Activated CD4-positive, alpha-beta T cell treated with anti-CD3 and anti-CD28 coated beads for 36 hours (primary cell): Measurements from ENCODE around the gene STAG1. TPM values are rescaled to one million over a fixed set of nuclear protein-coding genes. Genes with fewer than 3 reads are reported as not detected.
"Not testable (repeated sequence)": the region's sequence is repeated elsewhere in the genome, so short reads cannot be mapped to it uniquely, and the experiment has no call there.

Experiments
- ATAC-seq: fragments of 200-7000 bp; cut with Tn5 transposase; one replicate; pipeline ENCODE4 v1.10.0; 2021; ENCODE audit warnings: mild to moderate bottlenecking, moderate library complexity
- CTCF ChIA-PET: fragments of 350-600 bp; sonication (Branson Sonifier 250); formaldehyde crosslinking; loops from one replicate; lab custom pipeline; 2021; ENCODE audit warnings: antibody characterized with exemption; lab: Charles Lee
- POLR2A ChIA-PET: fragments of 350-600 bp; sonication (Branson Sonifier 250); formaldehyde crosslinking; loops from one replicate; lab custom pipeline; 2021; ENCODE audit warnings: antibody characterized with exemption, inconsistent platforms; lab: Charles Lee
- DNase-seq: peaks from one replicate; pipeline ENCODE4 v3.0.0-alpha.2; 2020
- H3K27ac Mint-ChIP-seq: one replicate; pipeline ENCODE4 v1.8.0; 2021; ENCODE audit warnings: mixed read lengths
- H3K27me3 Mint-ChIP-seq: one replicate; pipeline ENCODE4 v1.8.0; 2021; ENCODE audit warnings: mixed read lengths
- H3K36me3 Mint-ChIP-seq: one replicate; pipeline ENCODE4 v1.8.0; 2021; ENCODE audit warnings: low read depth, mixed read lengths
- H3K4me1 Mint-ChIP-seq: one replicate; pipeline ENCODE4 v1.8.0; 2021; ENCODE audit warnings: mixed read lengths
- H3K4me3 Mint-ChIP-seq: one replicate; pipeline ENCODE4 v1.8.0; 2021; ENCODE audit warnings: mild to moderate bottlenecking, moderate library complexity, mixed read lengths
- H3K9me3 Mint-ChIP-seq: one replicate; pipeline ENCODE4 v1.8.0; 2021; ENCODE audit warnings: low read depth, mixed read lengths
- intact Hi-C, 2 experiments: fragments of 100-400 bp; cut with DNase I in 1 of 2; cut with micrococcal nuclease in 1 of 2; formaldehyde crosslinking; loops; one replicate each; pipeline versions ENCODE4 v1.14.2 to v1.15.1; 2022 to 2024; cut with DNase I, micrococcal nuclease
- total RNA-seq, 2 experiments: library from RNA; stranded (reverse); gene quantifications; one replicate each; pipeline ENCODE4 v1.2.3, GENCODE V29; 2021

The STAG1 gene
- total RNA-seq, 2 experiments from 2014 or later: 27.1 to 36.0 TPM

- peaks cover 61% of the 10 kb centered on the region for H3K4me1 Mint-ChIP-seq
- POLR2A ChIA-PET: no interaction called here
- H3K36me3 Mint-ChIP-seq: peaks cover 7% of the 10 kb centered on the region
- intact Hi-C loops: no loop called here
- no peak overlapping the region for H3K27ac Mint-ChIP-seq
- CTCF ChIA-PET: interaction anchor here (0.8 kb wide), 1 partner anchor 285 kb away, joined by 4 read pairs; no protein-coding TSS in a partner anchor
- DNase-seq (no peak), ATAC-seq (no peak)
- no peaks in the 10 kb centered on the region for H3K27me3 Mint-ChIP-seq
- H3K9me3 Mint-ChIP-seq: no peaks in the 10 kb centered on the region
- no peak overlapping the region for H3K4me3 Mint-ChIP-seq
Observed at GRCh38 chr3:136728918-136729317, 23.3 kb downstream of the STAG1 start.

GRCh38 chr3:136728473-136728872, 23.7 kb downstream of the STAG1 start:
- CTCF ChIA-PET: no interaction called here
- Mint-ChIP-seq H3K27ac (no peak overlapping the region), H3K4me1 (peaks cover 59% of the 10 kb centered on the region), H3K36me3 (peaks cover 7% of the 10 kb centered on the region), H3K9me3 (no peaks in the 10 kb centered on the region), H3K4me3 (no peak overlapping the region), H3K27me3 (no peaks in the 10 kb centered on the region)
- intact Hi-C loops: no loop called here
- ATAC-seq (peak; percentile 47), DNase-seq (no peak)
- POLR2A ChIA-PET: no interaction called here

DNA sequence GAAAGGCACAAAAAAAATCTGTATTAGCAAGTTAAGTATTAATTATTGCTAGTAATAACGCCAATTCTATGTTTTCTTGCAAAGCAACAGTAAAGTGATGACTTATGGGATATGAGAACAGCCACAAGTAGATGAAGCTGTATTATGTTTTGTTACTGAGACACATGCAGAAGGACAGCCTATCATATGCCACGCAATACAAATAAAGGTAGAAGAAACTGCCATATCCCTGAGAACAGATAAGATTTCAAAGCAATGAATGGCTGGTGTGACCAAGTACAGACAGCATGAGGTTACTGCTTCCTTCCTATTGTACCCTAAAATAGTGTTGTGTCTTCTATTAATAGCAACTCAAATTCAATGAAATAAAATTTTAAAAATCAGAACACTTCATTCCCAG, 26.7 kb downstream of the STAG1 start:
- H3K9me3 Mint-ChIP-seq: no peaks in the 10 kb centered on the region
- H3K36me3 Mint-ChIP-seq: peaks cover 12% of the 10 kb centered on the region
- H3K27me3 Mint-ChIP-seq: no peaks in the 10 kb centered on the region
- ATAC-seq: no peak
- ChIA-PET CTCF (no interaction called here), POLR2A (no interaction called here)
- no peak overlapping the region for H3K27ac Mint-ChIP-seq
- intact Hi-C loops: no loop called here
- no peak for DNase-seq
- no peak overlapping the region for H3K4me3 Mint-ChIP-seq
- H3K4me1 Mint-ChIP-seq: peaks cover 37% of the 10 kb centered on the region

DNA sequence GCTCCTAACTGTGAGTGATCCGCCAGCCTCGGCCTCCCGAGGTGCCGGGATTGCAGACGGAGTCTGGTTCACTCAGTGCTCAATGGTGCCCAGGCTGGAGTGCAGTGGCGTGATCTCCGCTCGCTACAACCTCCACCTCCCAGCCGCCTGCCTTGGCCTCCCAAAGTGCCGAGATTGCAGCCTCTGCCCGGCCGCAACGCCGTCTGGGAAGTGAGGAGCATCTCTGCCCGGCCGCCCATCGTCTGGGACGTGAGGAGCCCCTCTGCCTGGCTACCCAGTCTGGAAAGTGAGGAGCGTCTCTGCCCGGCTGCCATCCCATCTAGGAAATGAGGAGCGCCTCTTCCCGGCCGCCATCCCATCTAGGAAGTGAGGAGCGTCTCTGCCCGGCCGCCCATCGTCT, 29.3 kb downstream of the STAG1 start:
- ATAC-seq, DNase-seq, intact Hi-C loops, H3K27ac Mint-ChIP-seq, CTCF ChIA-PET, POLR2A ChIA-PET, H3K4me3 Mint-ChIP-seq, H3K9me3 Mint-ChIP-seq, H3K27me3 Mint-ChIP-seq: not testable (repeated sequence)
- Mint-ChIP-seq H3K36me3 (peaks cover 26% of the 10 kb centered on the region), H3K4me1 (peaks cover 29% of the 10 kb centered on the region)

GRCh38 chr3:136722399-136722798, 29.8 kb downstream of the STAG1 start:
- DNase-seq, H3K27me3 Mint-ChIP-seq, H3K27ac Mint-ChIP-seq, POLR2A ChIA-PET, ATAC-seq, H3K4me3 Mint-ChIP-seq, intact Hi-C loops, H3K9me3 Mint-ChIP-seq: not testable (repeated sequence)
- Mint-ChIP-seq H3K36me3 (peaks cover 26% of the 10 kb centered on the region), H3K4me1 (peaks cover 28% of the 10 kb centered on the region)
- CTCF ChIA-PET: interaction anchor here (0.7 kb wide), 1 partner anchor 207 kb away, joined by 3 read pairs; no protein-coding TSS in a partner anchor

- ChIA-PET CTCF (interaction anchor here (0.6 to 0.7 kb wide), 2 partner anchors 62 to 114 kb away, joined by 3 to 4 read pairs; no protein-coding TSS in a partner anchor), POLR2A (interaction anchor here (0.7 kb wide), 1 partner anchor 75 kb away, joined by 3 read pairs; no protein-coding TSS in a partner anchor)
- no peaks in the 10 kb centered on the region for H3K27me3 Mint-ChIP-seq
- H3K36me3 Mint-ChIP-seq: peaks cover 25% of the 10 kb centered on the region
- no peak for DNase-seq
- peaks cover 23% of the 10 kb centered on the region for H3K4me1 Mint-ChIP-seq
- ATAC-seq: no peak
- intact Hi-C loops: no loop called here
- H3K4me3 Mint-ChIP-seq: no peak overlapping the region
- no peaks in the 10 kb centered on the region for H3K9me3 Mint-ChIP-seq
- H3K27ac Mint-ChIP-seq: no peak overlapping the region
Observed at GRCh38 chr3:136720091-136720490, 32.1 kb downstream of the STAG1 start.

- POLR2A ChIA-PET: no interaction called here
Observed at GRCh38 chr3:136716629-136717028, 35.5 kb downstream of the STAG1 start.

GRCh38 chr3:136714020-136714419, 38.2 kb downstream of the STAG1 start:
- ATAC-seq: no peak
- ChIA-PET CTCF (interaction anchor here (0.5 kb wide), 1 partner anchor 39 kb away, joined by 3 read pairs; no protein-coding TSS in a partner anchor), POLR2A (no interaction called here)
- no peak for DNase-seq
- H3K4me3 Mint-ChIP-seq: no peak overlapping the region
- H3K9me3 Mint-ChIP-seq: no peaks in the 10 kb centered on the region
- peaks cover 20% of the 10 kb centered on the region for H3K4me1 Mint-ChIP-seq
- intact Hi-C loops: no loop called here
- peaks cover 19% of the 10 kb centered on the region for H3K36me3 Mint-ChIP-seq
- no peak overlapping the region for H3K27ac Mint-ChIP-seq
- H3K27me3 Mint-ChIP-seq: no peaks in the 10 kb centered on the region

More at GRCh38 chr3:136716629-136717028, 35.5 kb downstream of the STAG1 start:
- Mint-ChIP-seq H3K4me3 (no peak overlapping the region), H3K4me1 (peaks cover 21% of the 10 kb centered on the region), H3K27ac (no peak overlapping the region), H3K27me3 (no peaks in the 10 kb centered on the region), H3K36me3 (peaks cover 29% of the 10 kb centered on the region), H3K9me3 (no peaks in the 10 kb centered on the region)
- no peak for DNase-seq
- intact Hi-C loops: no loop called here
- CTCF ChIA-PET: no interaction called here
- no peak for ATAC-seq

DNA sequence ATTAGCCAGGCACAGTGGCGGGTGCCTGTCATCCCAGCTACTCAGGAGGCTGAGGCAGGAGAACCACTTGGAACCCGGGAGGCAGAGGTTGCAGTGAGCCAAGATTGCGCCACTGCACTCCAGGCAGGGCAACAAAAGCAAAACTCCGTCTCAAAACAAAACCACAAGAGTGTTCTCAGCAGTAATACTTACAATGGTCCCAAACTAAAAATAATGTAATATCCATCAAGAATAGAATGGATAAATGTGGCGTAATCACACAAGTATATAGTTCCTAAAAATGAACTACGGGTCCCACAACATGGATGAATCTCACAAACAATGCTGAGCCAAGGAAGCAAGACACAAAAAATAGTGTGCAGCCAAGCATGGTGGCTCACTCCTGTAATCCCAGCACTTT, 39.2 kb downstream of the STAG1 start:
- no peak for ATAC-seq
- intact Hi-C loops: no loop called here

GRCh38 chr3:136711888-136712287, 40.3 kb downstream of the STAG1 start:
- CTCF ChIA-PET: interaction anchor here (1.0 kb wide), 1 partner anchor 9 kb away, joined by 4 read pairs; no protein-coding TSS in a partner anchor
- not testable (repeated sequence) for H3K27me3 Mint-ChIP-seq, ATAC-seq

More for the DNA sequence above, 39.2 kb downstream of the STAG1 start:
- H3K4me1 Mint-ChIP-seq: peaks cover 18% of the 10 kb centered on the region
- no peaks in the 10 kb centered on the region for H3K9me3 Mint-ChIP-seq
- H3K4me3 Mint-ChIP-seq: no peak overlapping the region
- no peak for DNase-seq
- no peaks in the 10 kb centered on the region for H3K27me3 Mint-ChIP-seq
- H3K36me3 Mint-ChIP-seq: peaks cover 14% of the 10 kb centered on the region
- POLR2A ChIA-PET: no interaction called here
- CTCF ChIA-PET: interaction anchor here (0.6 kb wide), 1 partner anchor 43 kb away, joined by 3 read pairs; no protein-coding TSS in a partner anchor
- no peak overlapping the region for H3K27ac Mint-ChIP-seq

GRCh38 chr3:136711277-136711676, 40.9 kb downstream of the STAG1 start:
- no peak for DNase-seq

More at GRCh38 chr3:136711888-136712287, 40.3 kb downstream of the STAG1 start:
- DNase-seq, intact Hi-C loops, H3K9me3 Mint-ChIP-seq, H3K4me3 Mint-ChIP-seq, H3K27ac Mint-ChIP-seq: not testable (repeated sequence)
- peaks cover 22% of the 10 kb centered on the region for H3K36me3 Mint-ChIP-seq
- POLR2A ChIA-PET: interaction anchor here (0.6 kb wide), 1 partner anchor 9 kb away, joined by 3 read pairs; no protein-coding TSS in a partner anchor
- peaks cover 21% of the 10 kb centered on the region for H3K4me1 Mint-ChIP-seq

GRCh38 chr3:136709775-136710174, 42.4 kb downstream of the STAG1 start:
- intact Hi-C loops, H3K4me3 Mint-ChIP-seq, POLR2A ChIA-PET, H3K27me3 Mint-ChIP-seq, CTCF ChIA-PET, DNase-seq, H3K9me3 Mint-ChIP-seq, ATAC-seq, H3K27ac Mint-ChIP-seq: not testable (repeated sequence)
- Mint-ChIP-seq H3K36me3 (peaks cover 27% of the 10 kb centered on the region), H3K4me1 (peaks cover 20% of the 10 kb centered on the region)

More at GRCh38 chr3:136711277-136711676, 40.9 kb downstream of the STAG1 start:
- ATAC-seq: no peak
- CTCF ChIA-PET: interaction anchor here (0.6 to 1.0 kb wide), 2 partner anchors 9 to 400 kb away, joined by 3 to 4 read pairs; no protein-coding TSS in a partner anchor
- no peaks in the 10 kb centered on the region for H3K27me3 Mint-ChIP-seq
- intact Hi-C loops: no loop called here
- no peak overlapping the region for H3K4me3 Mint-ChIP-seq
- no peak overlapping the region for H3K27ac Mint-ChIP-seq
- peaks cover 15% of the 10 kb centered on the region for H3K4me1 Mint-ChIP-seq
- peaks cover 2% of the 10 kb centered on the region for H3K9me3 Mint-ChIP-seq
- H3K36me3 Mint-ChIP-seq: peaks cover 25% of the 10 kb centered on the region
- POLR2A ChIA-PET: interaction anchor here (0.6 kb wide), 1 partner anchor 8 kb away, joined by 3 read pairs; no protein-coding TSS in a partner anchor
